Measurements from ENCODE around the gene C2orf80.
"Not testable (repeated sequence)": the region's sequence is repeated elsewhere in the genome, so short reads cannot be mapped to it uniquely, and the experiment has no call there.

Gene C2orf80

GRCh38 chr2:208175840-208176153, 14.0 kb downstream of the C2orf80 start:
- DNase-seq = no peak

- DNase-seq = peak; percentile 79
Measured at GRCh38 chr2:208175069-208175839, 14.6 kb downstream of the C2orf80 start.

- DNase-seq = no peak
Measured at GRCh38 chr2:208174144-208174543, 15.7 kb downstream of the C2orf80 start.

GRCh38 chr2:208172125-208172524, 17.7 kb downstream of the C2orf80 start:
- no peak for DNase-seq

GRCh38 chr2:208164951-208165755, 24.7 kb downstream of the C2orf80 start:
- DNase-seq = no peak

GRCh38 chr2:208163489-208163888, 26.3 kb downstream of the C2orf80 start, which contains the start of gene CRYGA:
Gene CRYGA, minus strand, starts transcription at chr2:208163589. Its CDS starts 33 bp downstream, at chr2:208163556.
- DNase-seq = no peak

- DNase-seq = no peak
Measured at GRCh38 chr2:208156439-208156838, 33.4 kb downstream of the C2orf80 start.

GRCh38 chr2:208153156-208153555, 36.7 kb downstream of the C2orf80 start:
- DNase-seq = no peak

- no peak for DNase-seq
Measured at GRCh38 chr2:208150956-208151355, 38.9 kb downstream of the C2orf80 start.

GRCh38 chr2:208150094-208150493, 39.7 kb downstream of the C2orf80 start:
- no peak for DNase-seq

GRCh38 chr2:208148803-208149202, 41.0 kb downstream of the C2orf80 start:
- no peak for DNase-seq

GRCh38 chr2:208147759-208148158, 42.1 kb downstream of the C2orf80 start:
- DNase-seq = no peak

- DNase-seq = no peak
Measured at GRCh38 chr2:208147008-208147407, 42.8 kb downstream of the C2orf80 start.

- DNase-seq = no peak
Measured at GRCh38 chr2:208146006-208146405, 43.8 kb downstream of the C2orf80 start, which contains the start of gene CRYGB. Gene CRYGB, minus strand, starts transcription at chr2:208146158. Its CDS starts 38 bp downstream, at chr2:208146120.

GRCh38 chr2:208142925-208143799, 46.7 kb downstream of the C2orf80 start:
- DNase-seq = no peak

- DNase-seq = no peak
Measured at GRCh38 chr2:208142240-208142924, 47.4 kb downstream of the C2orf80 start.

GRCh38 chr2:208139447-208139846, 50.4 kb downstream of the C2orf80 start:
- DNase-seq = no peak

- DNase-seq = not testable (repeated sequence)
Measured at GRCh38 chr2:208138334-208138733, 51.5 kb downstream of the C2orf80 start.

GRCh38 chr2:208136716-208137094, 53.1 kb downstream of the C2orf80 start:
- DNase-seq = no peak

- DNase-seq = no peak
Measured at GRCh38 chr2:208135794-208136715, 53.8 kb downstream of the C2orf80 start.

GRCh38 chr2:208134928-208135586, 54.8 kb downstream of the C2orf80 start:
- no peak for DNase-seq

All from activated effector memory CD4-positive, alpha-beta T cell treated with anti-CD3 and anti-CD28 coated beads, Interleukin-2, amount 50 U/mL, for 16 hours (primary cell).